Neural cell (in vitro differentiated cells): ENCODE measurements around the gene H2AZ2. TPM values are rescaled to one million over a fixed set of nuclear protein-coding genes. Genes with fewer than 3 reads are reported as not detected.
A peak's percentile ranks its signal among the peaks of the same experiment; 100 is the strongest.

ENCODE experiments used
- H2AFZ ChIP-seq: fragments of 200-600, 300-800 bp; sonication (generic), shearing (Covaris generic); 2 replicates; pipeline ENCODE4 v1.6.0; 2014; ENCODE audit warnings: low read depth, mild to moderate bottlenecking, antibody characterized with exemption, low read length, moderate library complexity
- H3F3A ChIP-seq: fragments of 200-600 bp; shearing (Covaris generic); 2 replicates; pipeline ENCODE4 v1.6.1; 2016; ENCODE audit warnings: mild to moderate bottlenecking, moderate library complexity, mixed read lengths, antibody characterized with exemption, low read length; ENCODE audit not compliant: insufficient read depth, poor library complexity, severe bottlenecking
- H3K27ac ChIP-seq: fragments of 200-600, 300-800 bp; sonication (generic), shearing (Covaris generic); 2 replicates; pipeline ENCODE4 v1.5.1; 2014; ENCODE audit warnings: mild to moderate bottlenecking, low read length, moderate library complexity
- H3K27me3 ChIP-seq: fragments of 300-800, 200-600 bp; sonication (generic), shearing (Covaris generic); 2 replicates; pipeline ENCODE4 v1.6.0; 2014; ENCODE audit warnings: mild to moderate bottlenecking, low read depth, low read length, moderate library complexity; ENCODE audit not compliant: insufficient read depth
- H3K36me3 ChIP-seq: fragments of 300-800, 200-600 bp; sonication (generic), shearing (Covaris generic); 2 replicates; pipeline ENCODE4 v1.5.1; 2014; ENCODE audit warnings: mild to moderate bottlenecking, antibody characterized with exemption, low read length, moderate library complexity; ENCODE audit not compliant: insufficient read depth
- H3K4me2 ChIP-seq: fragments of 300-800, 200-600 bp; sonication (generic), shearing (Covaris generic); 2 replicates; pipeline ENCODE4 v1.6.0; 2014; ENCODE audit warnings: mild to moderate bottlenecking, low read length
- H3K4me3 ChIP-seq: fragments of 300-800, 200-600 bp; sonication (generic), shearing (Covaris generic); 2 replicates; pipeline ENCODE4 v1.5.1; 2014; ENCODE audit warnings: mild to moderate bottlenecking, low read length, moderate library complexity
- H3K79me2 ChIP-seq: fragments of 200-600 bp; shearing (Covaris generic); replicated peaks from 2 replicates; pipeline ENCODE4 v1.6.0; 2014; ENCODE audit warnings: mild to moderate bottlenecking, low read length, moderate library complexity; ENCODE audit not compliant: insufficient read depth
- H3K9ac ChIP-seq: fragments of 300-800, 200-600 bp; sonication (generic), shearing (Covaris generic); 2 replicates; pipeline ENCODE4 v1.6.1; 2016; ENCODE audit warnings: mild to moderate bottlenecking, low read length, mixed read lengths
- H3K9me2 ChIP-seq: fragments of 200-600 bp; shearing (Covaris generic); 2 replicates; pipeline ENCODE4 v1.6.1; 2016; ENCODE audit warnings: mild to moderate bottlenecking, low read length, mixed read lengths; ENCODE audit not compliant: insufficient read depth
- H3K9me3 ChIP-seq: fragments of 200-600, 300-800 bp; sonication (generic), shearing (Covaris generic); 2 replicates; pipeline ENCODE4 v1.6.1; 2016; ENCODE audit warnings: mild to moderate bottlenecking, mixed run types, low read length, moderate library complexity, mixed read lengths
- H4K20me1 ChIP-seq: fragments of 200-600 bp; shearing (Covaris generic); 2 replicates; pipeline ENCODE4 v1.6.1; 2016; ENCODE audit warnings: mild to moderate bottlenecking, mixed run types; ENCODE audit not compliant: insufficient read depth
- EP300 ChIP-seq: fragments of 450-650 bp; conservative IDR thresholded peaks from 2 replicates; pipeline ENCODE4 v1.6.1; 2014; ENCODE audit warnings: antibody characterized with exemption, mild to moderate bottlenecking, moderate library complexity; ENCODE audit not compliant: poor library complexity, severe bottlenecking
- EZH2 ChIP-seq: fragments of 200-600, 300-800 bp; shearing (Covaris generic), sonication (generic); IDR thresholded peaks from 2 replicates; pipeline ENCODE4 v1.6.1; 2014; ENCODE audit warnings: antibody characterized with exemption, low read length, borderline replicate concordance, mild to moderate bottlenecking; ENCODE audit not compliant: insufficient read depth, poor library complexity, severe bottlenecking
- MXI1 ChIP-seq: fragments of 450-650 bp; conservative IDR thresholded peaks from 2 replicates; pipeline ENCODE4 v1.6.1; 2014; ENCODE audit warnings: antibody characterized with exemption, mild to moderate bottlenecking; ENCODE audit not compliant: poor library complexity, severe bottlenecking
- POLR2AphosphoS5 ChIP-seq: IDR thresholded peaks from 2 replicates; pipeline ENCODE4 v1.6.1; 2012
- RAD21 ChIP-seq: fragments of 450-650 bp; conservative IDR thresholded peaks from 2 replicates; pipeline ENCODE4 v1.6.1; 2014; ENCODE audit warnings: antibody characterized with exemption, mild to moderate bottlenecking, moderate library complexity
- SMC3 ChIP-seq: fragments of 450-650 bp; conservative IDR thresholded peaks from 2 replicates; pipeline ENCODE4 v1.6.1; 2014; ENCODE audit warnings: antibody characterized with exemption, mild to moderate bottlenecking, moderate library complexity; ENCODE audit not compliant: poor library complexity
- TAF1 ChIP-seq: IDR thresholded peaks from 2 replicates; pipeline ENCODE4 v1.6.1; 2012; ENCODE audit warnings: low read depth
- polyA plus RNA-seq: library from polyadenylated mRNA; depleted of rRNA; stranded (reverse); fragments of >200 nt; gene quantifications from 2 replicates; pipeline ENCODE4 v1.2.3, GENCODE V29; 2014
- TF ChIP-seq, protein P1 (sequence below): fragments of 450-650 bp; IDR thresholded peaks from 2 replicates; pipeline ENCODE4 v1.5.1; 2014; ENCODE audit warnings: antibody characterized with exemption, mild to moderate bottlenecking, moderate library complexity; ENCODE audit not compliant: poor library complexity, severe bottlenecking
- TF ChIP-seq, protein P2 (sequence below): IDR thresholded peaks from 2 replicates; pipeline ENCODE4 v1.6.1; 2012; ENCODE audit warnings: borderline replicate concordance

The H2AZ2 gene
- polyA plus RNA-seq, 1 donor from 2014 or later = 152 TPM

- Histone ChIP-seq H3F3A (peaks cover 3% of the 10 kb centered on the region), H3K4me3 (peak within 1 kb of the TSS; percentile 96), H4K20me1 (no peaks in the 10 kb centered on the region), H3K4me2 (peak within 1 kb of the TSS; percentile 97), H3K27ac (peak within 1 kb of the TSS; percentile 97), H3K9ac (peak within 1 kb of the TSS; percentile 98), H3K9me2 (no peaks in the 10 kb centered on the region), H3K79me2 (peaks cover 39% of the 10 kb centered on the region), H3K9me3 (no peaks in the 10 kb centered on the region), H2AFZ (peak within 1 kb of the TSS; percentile 100), H3K27me3 (no peaks in the 10 kb centered on the region), H3K36me3 (no peaks in the 10 kb centered on the region)
- TF ChIP-seq EZH2 (no peak), MXI1 (peak; percentile 80), RAD21 (peak; percentile 28), TAF1 (no peak), POLR2AphosphoS5 (peak; percentile 97), EP300 (peak; percentile 79), SMC3 (peak; percentile 53)
- TF ChIP-seq, protein P1, sequence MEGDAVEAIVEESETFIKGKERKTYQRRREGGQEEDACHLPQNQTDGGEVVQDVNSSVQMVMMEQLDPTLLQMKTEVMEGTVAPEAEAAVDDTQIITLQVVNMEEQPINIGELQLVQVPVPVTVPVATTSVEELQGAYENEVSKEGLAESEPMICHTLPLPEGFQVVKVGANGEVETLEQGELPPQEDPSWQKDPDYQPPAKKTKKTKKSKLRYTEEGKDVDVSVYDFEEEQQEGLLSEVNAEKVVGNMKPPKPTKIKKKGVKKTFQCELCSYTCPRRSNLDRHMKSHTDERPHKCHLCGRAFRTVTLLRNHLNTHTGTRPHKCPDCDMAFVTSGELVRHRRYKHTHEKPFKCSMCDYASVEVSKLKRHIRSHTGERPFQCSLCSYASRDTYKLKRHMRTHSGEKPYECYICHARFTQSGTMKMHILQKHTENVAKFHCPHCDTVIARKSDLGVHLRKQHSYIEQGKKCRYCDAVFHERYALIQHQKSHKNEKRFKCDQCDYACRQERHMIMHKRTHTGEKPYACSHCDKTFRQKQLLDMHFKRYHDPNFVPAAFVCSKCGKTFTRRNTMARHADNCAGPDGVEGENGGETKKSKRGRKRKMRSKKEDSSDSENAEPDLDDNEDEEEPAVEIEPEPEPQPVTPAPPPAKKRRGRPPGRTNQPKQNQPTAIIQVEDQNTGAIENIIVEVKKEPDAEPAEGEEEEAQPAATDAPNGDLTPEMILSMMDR = no peak
- TF ChIP-seq, protein P2, sequence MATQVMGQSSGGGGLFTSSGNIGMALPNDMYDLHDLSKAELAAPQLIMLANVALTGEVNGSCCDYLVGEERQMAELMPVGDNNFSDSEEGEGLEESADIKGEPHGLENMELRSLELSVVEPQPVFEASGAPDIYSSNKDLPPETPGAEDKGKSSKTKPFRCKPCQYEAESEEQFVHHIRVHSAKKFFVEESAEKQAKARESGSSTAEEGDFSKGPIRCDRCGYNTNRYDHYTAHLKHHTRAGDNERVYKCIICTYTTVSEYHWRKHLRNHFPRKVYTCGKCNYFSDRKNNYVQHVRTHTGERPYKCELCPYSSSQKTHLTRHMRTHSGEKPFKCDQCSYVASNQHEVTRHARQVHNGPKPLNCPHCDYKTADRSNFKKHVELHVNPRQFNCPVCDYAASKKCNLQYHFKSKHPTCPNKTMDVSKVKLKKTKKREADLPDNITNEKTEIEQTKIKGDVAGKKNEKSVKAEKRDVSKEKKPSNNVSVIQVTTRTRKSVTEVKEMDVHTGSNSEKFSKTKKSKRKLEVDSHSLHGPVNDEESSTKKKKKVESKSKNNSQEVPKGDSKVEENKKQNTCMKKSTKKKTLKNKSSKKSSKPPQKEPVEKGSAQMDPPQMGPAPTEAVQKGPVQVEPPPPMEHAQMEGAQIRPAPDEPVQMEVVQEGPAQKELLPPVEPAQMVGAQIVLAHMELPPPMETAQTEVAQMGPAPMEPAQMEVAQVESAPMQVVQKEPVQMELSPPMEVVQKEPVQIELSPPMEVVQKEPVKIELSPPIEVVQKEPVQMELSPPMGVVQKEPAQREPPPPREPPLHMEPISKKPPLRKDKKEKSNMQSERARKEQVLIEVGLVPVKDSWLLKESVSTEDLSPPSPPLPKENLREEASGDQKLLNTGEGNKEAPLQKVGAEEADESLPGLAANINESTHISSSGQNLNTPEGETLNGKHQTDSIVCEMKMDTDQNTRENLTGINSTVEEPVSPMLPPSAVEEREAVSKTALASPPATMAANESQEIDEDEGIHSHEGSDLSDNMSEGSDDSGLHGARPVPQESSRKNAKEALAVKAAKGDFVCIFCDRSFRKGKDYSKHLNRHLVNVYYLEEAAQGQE = peak; percentile 55
These were observed 37.8 kb upstream of the H2AZ2 start, which contains the start of gene PURB for GRCh38 chr7:44885394-44886317. TSS of gene PURB (minus strand) at chr7:44885530. CDS start at chr7:44885348, 182 bp downstream.

DNA sequence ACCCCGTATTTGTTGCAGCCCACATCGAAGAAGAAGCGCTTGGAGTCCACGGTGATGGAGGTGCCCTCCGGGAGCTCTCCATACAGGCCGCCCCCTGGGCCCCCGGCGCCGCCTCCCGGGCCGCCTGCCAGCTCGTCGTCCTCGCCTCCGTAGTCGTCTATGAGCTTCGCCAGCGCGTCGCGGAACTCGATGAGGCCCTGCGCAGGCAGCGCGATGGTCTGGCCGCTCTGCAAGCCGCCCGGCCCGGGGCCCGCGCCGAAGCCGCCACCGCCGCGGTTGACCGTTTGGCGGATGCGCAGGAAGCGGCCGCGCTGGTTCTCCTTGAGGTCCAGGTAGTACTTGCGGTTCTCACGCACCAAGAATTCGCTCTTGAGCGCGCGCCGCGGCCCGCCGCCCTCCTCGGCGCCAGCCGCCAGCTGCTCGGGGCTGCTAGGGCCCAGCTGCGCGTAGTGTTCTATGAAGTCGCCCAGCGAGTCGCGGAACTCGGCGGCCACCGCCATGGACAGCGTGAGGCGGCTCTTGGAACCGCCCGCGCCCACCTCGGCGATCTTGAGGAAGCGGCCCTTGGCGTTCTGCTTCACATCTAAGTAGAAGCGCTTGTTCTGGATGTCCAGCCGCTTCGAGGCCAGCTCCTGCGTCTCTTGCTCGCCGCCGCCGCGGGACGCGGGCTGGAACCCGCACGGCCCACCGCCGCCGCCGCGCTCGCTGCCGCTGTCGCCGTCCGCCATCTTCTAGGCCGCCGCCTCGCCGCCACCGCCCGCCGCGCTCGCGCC, 36.9 kb upstream of the H2AZ2 start:
- Histone ChIP-seq H3K27me3 (no peaks in the 10 kb centered on the region), H3K27ac (peak overlapping the region; percentile 78), H2AFZ (no peak overlapping the region), H3K79me2 (peaks cover 47% of the 10 kb centered on the region), H3K9me2 (no peaks in the 10 kb centered on the region), H3K4me3 (peak overlapping the region; percentile 94), H3K36me3 (no peaks in the 10 kb centered on the region), H3K4me2 (peak overlapping the region; percentile 97), H4K20me1 (no peaks in the 10 kb centered on the region), H3F3A (peaks cover 3% of the 10 kb centered on the region), H3K9me3 (no peaks in the 10 kb centered on the region), H3K9ac (peak overlapping the region; percentile 90)
- TF ChIP-seq RAD21 (peak; percentile 10), POLR2AphosphoS5 (no peak), EZH2 (no peak), TAF1 (no peak), MXI1 (peak; percentile 13), EP300 (no peak), SMC3 (no peak)
- TF ChIP-seq, protein P1 = no peak
- TF ChIP-seq, protein P2 = no peak
